Uterus (tissue), 2 donors: ENCODE measurements around the gene ETV1.

Source experiments
- POLR2A ChIP-seq, 2 donors: fragments of 450-650 bp; IDR thresholded peaks; one replicate each; pipeline ENCODE4 v1.6.1; 2016; ENCODE audit warnings: antibody characterized with exemption in 2 of 2, mild to moderate bottlenecking in 1 of 2, moderate library complexity in 1 of 2
- TF ChIP-seq, protein P1 (sequence below), 4 experiments: fragments of 200-600 bp in 2 of 4; fragments of 450-650 bp in 2 of 4; sonication (generic) in 2 of 4; IDR thresholded peaks; one replicate each; pipeline ENCODE4 v1.5.1; 2016 to 2019; ENCODE audit warnings: antibody characterized with exemption in 4 of 4, mild to moderate bottlenecking in 2 of 4, moderate library complexity in 1 of 4

DNA sequence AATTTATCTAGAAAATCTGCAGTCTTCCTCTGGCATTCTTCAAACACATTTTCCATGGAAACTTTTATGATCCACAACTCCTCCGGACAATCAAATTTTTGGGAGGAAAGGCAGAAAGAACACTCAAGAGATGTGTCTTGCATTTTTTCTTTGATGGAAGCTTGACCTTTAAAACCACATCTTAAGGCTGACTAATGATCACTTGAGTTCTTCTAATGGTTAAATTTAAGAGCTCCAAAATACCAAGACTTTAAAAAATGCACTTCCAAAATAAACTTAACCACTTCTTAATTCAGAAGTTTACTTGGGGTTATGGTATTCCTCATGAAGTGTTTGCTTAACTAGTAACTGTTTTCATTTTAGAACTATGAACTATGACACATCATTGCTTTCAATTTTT lies 43.3 kb downstream of the ETV1 start:
- no peak for TF ChIP-seq POLR2A (IDR thresholded peaks at IDR 0.05)
- TF ChIP-seq, protein P1, sequence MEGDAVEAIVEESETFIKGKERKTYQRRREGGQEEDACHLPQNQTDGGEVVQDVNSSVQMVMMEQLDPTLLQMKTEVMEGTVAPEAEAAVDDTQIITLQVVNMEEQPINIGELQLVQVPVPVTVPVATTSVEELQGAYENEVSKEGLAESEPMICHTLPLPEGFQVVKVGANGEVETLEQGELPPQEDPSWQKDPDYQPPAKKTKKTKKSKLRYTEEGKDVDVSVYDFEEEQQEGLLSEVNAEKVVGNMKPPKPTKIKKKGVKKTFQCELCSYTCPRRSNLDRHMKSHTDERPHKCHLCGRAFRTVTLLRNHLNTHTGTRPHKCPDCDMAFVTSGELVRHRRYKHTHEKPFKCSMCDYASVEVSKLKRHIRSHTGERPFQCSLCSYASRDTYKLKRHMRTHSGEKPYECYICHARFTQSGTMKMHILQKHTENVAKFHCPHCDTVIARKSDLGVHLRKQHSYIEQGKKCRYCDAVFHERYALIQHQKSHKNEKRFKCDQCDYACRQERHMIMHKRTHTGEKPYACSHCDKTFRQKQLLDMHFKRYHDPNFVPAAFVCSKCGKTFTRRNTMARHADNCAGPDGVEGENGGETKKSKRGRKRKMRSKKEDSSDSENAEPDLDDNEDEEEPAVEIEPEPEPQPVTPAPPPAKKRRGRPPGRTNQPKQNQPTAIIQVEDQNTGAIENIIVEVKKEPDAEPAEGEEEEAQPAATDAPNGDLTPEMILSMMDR (IDR thresholded peaks at IDR 0.05), result no peak
